ENCODE results near the gene TMEM258. TPM values are rescaled to one million over a fixed set of nuclear protein-coding genes. Genes with fewer than 3 reads are reported as not detected.

Gene TMEM258
- total and polyA plus RNA-seq, 9 of the 15 experiments (the other 6 are each of a cell fraction or from before 2014, with no cell fraction given), result 97.2 to 856 (median 231) TPM

- TF ChIP-seq, protein P1, sequence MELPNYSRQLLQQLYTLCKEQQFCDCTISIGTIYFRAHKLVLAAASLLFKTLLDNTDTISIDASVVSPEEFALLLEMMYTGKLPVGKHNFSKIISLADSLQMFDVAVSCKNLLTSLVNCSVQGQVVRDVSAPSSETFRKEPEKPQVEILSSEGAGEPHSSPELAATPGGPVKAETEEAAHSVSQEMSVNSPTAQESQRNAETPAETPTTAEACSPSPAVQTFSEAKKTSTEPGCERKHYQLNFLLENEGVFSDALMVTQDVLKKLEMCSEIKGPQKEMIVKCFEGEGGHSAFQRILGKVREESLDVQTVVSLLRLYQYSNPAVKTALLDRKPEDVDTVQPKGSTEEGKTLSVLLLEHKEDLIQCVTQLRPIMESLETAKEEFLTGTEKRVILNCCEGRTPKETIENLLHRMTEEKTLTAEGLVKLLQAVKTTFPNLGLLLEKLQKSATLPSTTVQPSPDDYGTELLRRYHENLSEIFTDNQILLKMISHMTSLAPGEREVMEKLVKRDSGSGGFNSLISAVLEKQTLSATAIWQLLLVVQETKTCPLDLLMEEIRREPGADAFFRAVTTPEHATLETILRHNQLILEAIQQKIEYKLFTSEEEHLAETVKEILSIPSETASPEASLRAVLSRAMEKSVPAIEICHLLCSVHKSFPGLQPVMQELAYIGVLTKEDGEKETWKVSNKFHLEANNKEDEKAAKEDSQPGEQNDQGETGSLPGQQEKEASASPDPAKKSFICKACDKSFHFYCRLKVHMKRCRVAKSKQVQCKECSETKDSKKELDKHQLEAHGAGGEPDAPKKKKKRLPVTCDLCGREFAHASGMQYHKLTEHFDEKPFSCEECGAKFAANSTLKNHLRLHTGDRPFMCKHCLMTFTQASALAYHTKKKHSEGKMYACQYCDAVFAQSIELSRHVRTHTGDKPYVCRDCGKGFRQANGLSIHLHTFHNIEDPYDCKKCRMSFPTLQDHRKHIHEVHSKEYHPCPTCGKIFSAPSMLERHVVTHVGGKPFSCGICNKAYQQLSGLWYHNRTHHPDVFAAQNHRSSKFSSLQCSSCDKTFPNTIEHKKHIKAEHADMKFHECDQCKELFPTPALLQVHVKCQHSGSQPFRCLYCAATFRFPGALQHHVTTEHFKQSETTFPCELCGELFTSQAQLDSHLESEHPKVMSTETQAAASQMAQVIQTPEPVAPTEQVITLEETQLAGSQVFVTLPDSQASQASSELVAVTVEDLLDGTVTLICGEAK (IDR thresholded peaks at IDR 0.05), result no peak
- TF ChIP-seq, protein P1 (CRISPR knock-in tag; IDR thresholded peaks at IDR 0.05), result no peak
- TF ChIP-seq ESRRA (IDR thresholded peaks at IDR 0.05; ENCODE audit: borderline replicate concordance, low read depth) (no peak), MTF1 (CRISPR knock-in tag; IDR thresholded peaks at IDR 0.05; ENCODE audit: borderline replicate concordance) (no peak), ZSCAN32 (CRISPR knock-in tag; IDR thresholded peaks at IDR 0.05) (no peak), HDAC8 (tag; IDR thresholded peaks at IDR 0.05) (no peak), HDAC3 (IDR thresholded peaks at IDR 0.05; ENCODE audit: borderline replicate concordance, partially characterized antibody) (peak; percentile 75), HOXB6 (CRISPR knock-in tag; IDR thresholded peaks at IDR 0.05; ENCODE audit: borderline replicate concordance) (no peak), POLR2AphosphoS5 (IDR thresholded peaks at IDR 0.05; ENCODE audit: control insufficient read depth, insufficient read depth, low read depth, low read length) (peak; percentile 96), HSF4 (CRISPR knock-in tag; IDR thresholded peaks at IDR 0.05; ENCODE audit: borderline replicate concordance) (no peak), POLR2B (IDR thresholded peaks at IDR 0.05; ENCODE audit: low read depth, partially characterized antibody) (no peak), NR0B1 (IDR thresholded peaks at IDR 0.05; ENCODE audit: partially characterized antibody) (no peak)
- TF ChIP-seq, protein P2, sequence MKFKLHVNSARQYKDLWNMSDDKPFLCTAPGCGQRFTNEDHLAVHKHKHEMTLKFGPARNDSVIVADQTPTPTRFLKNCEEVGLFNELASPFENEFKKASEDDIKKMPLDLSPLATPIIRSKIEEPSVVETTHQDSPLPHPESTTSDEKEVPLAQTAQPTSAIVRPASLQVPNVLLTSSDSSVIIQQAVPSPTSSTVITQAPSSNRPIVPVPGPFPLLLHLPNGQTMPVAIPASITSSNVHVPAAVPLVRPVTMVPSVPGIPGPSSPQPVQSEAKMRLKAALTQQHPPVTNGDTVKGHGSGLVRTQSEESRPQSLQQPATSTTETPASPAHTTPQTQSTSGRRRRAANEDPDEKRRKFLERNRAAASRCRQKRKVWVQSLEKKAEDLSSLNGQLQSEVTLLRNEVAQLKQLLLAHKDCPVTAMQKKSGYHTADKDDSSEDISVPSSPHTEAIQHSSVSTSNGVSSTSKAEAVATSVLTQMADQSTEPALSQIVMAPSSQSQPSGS (CRISPR knock-in tag; IDR thresholded peaks at IDR 0.05), result no peak
- TF ChIP-seq, protein P3, sequence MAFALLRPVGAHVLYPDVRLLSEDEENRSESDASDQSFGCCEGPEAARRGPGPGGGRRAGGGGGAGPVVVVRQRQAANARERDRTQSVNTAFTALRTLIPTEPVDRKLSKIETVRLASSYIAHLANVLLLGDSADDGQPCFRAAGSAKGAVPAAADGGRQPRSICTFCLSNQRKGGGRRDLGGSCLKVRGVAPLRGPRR (CRISPR knock-in tag; IDR thresholded peaks at IDR 0.05), result no peak
These were observed 8.2 kb upstream of the TMEM258 start (continued) for GRCh38 chr11:61800331-61801281.

All from K562 (cell line).